OCI-LY1 (cell line): ENCODE results near the gene HINFP.

ENCODE experiments used
- CTCF ChIP-seq: fragments of 200-600 bp; sonication (generic), shearing (Covaris generic); IDR thresholded peaks from 2 replicates; pipeline ENCODE4 v1.5.1; 2017; ENCODE audit warnings: mild to moderate bottlenecking, antibody characterized with exemption, low read length, moderate library complexity, mixed read lengths
- EZH2 ChIP-seq: fragments of 200-600 bp; sonication (generic), shearing (Covaris generic); IDR thresholded peaks from 2 replicates; pipeline ENCODE4 v1.8.0; 2017; ENCODE audit warnings: borderline replicate concordance, mixed run types, mild to moderate bottlenecking, antibody characterized with exemption, low read length, moderate library complexity, mixed read lengths

GRCh38 chr11:119144825-119145486 is 23.6 kb downstream of the HINFP start:
- peak; percentile 26; the same call in 1 of the 2 replicates for TF ChIP-seq CTCF
- no peak for TF ChIP-seq EZH2
